C4-2B (cell line): ENCODE measurements around the gene RMI2.

Experiments
- CTCF ChIP-seq: fragments of 450-650 bp; conservative IDR thresholded peaks from 2 replicates; pipeline ENCODE4 v1.5.1; 2017; ENCODE audit warnings: mild to moderate bottlenecking
- ZFX ChIP-seq: fragments of 450-650 bp; IDR thresholded peaks from 2 replicates; pipeline ENCODE4 v1.6.1; 2017

DNA sequence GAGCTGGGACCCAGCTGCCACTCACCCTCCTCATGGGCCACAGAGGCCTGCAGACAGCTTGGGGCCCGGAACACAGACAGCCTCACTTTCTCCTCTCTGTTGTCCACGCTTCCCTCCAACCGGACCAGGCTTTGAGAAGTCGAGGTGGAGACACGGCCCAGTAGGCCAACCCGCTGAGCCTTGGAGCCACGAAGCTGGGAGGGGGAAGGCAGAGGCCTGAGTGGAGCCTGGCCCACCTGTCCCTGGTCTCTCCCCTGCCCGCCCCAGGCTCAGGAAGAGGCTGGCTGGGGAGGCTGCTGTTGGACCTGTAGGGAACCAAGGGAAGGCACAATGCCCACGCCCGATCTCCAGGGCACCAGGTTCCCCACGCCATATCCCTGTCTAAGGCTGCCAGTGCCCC is 48.1 kb downstream of the RMI2 start:
- TF ChIP-seq CTCF (no peak), ZFX (no peak)
